SK-N-MC (cell line): ENCODE data around the gene VAV2.

ENCODE experiments used
- DNase-seq: peaks from one replicate; pipeline ENCODE4 v3.0.0-alpha.2; 2011; ENCODE audit warnings: low read depth, low spot score
- H3K27ac ChIP-seq: fragments of 200-600 bp; sonication (generic); 2 replicates; pipeline ENCODE4 v1.5.1; 2016; ENCODE audit warnings: mixed run types
- H3K36me3 ChIP-seq: fragments of 200-600 bp; sonication (generic); 2 replicates; pipeline ENCODE4 v1.6.1; 2017; ENCODE audit warnings: antibody characterized with exemption, low read length, mixed read lengths; ENCODE audit not compliant: insufficient read depth
- H3K4me3 ChIP-seq: fragments of 200-600 bp; sonication (generic); 2 replicates; pipeline ENCODE4 v1.5.1; 2016
- H3K9ac ChIP-seq: fragments of 200-600 bp; sonication (generic); 2 replicates; pipeline ENCODE4 v1.8.0; 2017; ENCODE audit warnings: mixed run types, mixed read lengths; ENCODE audit not compliant: insufficient read length
- H3K9me3 ChIP-seq: fragments of 200-600 bp; sonication (generic); 2 replicates; pipeline ENCODE4 v1.6.1; 2017; ENCODE audit warnings: low read depth, mild to moderate bottlenecking, antibody characterized with exemption, low read length, moderate library complexity, mixed read lengths
- EZH2 ChIP-seq: fragments of 200-600 bp; sonication (generic); IDR thresholded peaks from one replicate; pipeline ENCODE4 v1.6.1; 2017; ENCODE audit warnings: antibody characterized with exemption
- FOXP2 ChIP-seq: optimal IDR thresholded peaks from 2 replicates; pipeline ENCODE3; 2011; ENCODE audit warnings: mild to moderate bottlenecking, moderate library complexity; ENCODE audit not compliant: insufficient read depth; ENCODE audit errors: extremely low read length, control extremely low read depth
- POLR2AphosphoS5 ChIP-seq: IDR thresholded peaks from 2 replicates; pipeline ENCODE4 v1.6.1; 2012; ENCODE audit warnings: mild to moderate bottlenecking, low read depth, low read length, borderline replicate concordance

Gene VAV2

DNA sequence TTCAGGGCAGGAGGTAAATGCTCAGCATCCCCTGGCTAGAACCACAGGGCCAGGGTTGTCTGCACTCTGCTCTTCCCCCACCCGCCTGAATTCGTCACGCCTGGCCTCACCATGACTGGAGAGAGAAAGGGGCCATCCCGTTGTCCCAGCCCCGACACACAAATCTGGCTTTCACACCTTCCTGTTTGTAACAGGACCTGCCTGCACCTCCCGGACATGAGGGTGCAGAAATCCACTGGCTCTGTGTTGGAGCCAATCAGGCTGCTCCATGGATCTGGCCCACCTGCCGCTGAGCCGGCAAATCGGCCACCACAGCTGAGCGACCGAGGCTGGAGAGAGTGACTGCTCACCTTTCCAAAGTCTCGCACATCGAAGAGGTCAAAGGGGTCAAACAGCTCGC lies 53.4 kb downstream of the VAV2 start:
- Histone ChIP-seq H3K36me3 (no peaks in the 10 kb centered on the region), H3K9me3 (no peaks in the 10 kb centered on the region), H3K9ac (no peak overlapping the region), H3K4me3 (no peak overlapping the region), H3K27ac (no peak overlapping the region)
- DNase-seq: no peak
- TF ChIP-seq EZH2 (no peak), FOXP2 (no peak), POLR2AphosphoS5 (no peak)

DNA sequence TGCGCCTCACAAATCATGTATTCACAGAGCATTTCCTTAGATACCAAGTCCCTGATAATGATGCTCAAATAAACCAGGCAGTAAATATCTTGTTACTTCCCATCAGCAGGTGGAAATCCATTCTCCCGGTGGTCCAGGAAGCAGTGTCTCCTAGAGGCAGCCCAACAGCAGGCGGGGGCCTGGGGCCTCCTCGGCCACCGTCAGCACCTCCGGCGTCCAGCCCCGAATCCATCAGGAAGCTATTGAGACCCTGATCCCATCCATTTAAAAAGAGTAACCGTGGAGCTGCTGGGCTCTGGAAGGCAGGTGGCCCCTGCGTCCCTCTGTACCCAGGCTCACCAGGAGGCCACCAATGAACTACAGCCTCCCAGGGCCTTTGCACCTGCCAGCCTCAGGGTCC lies 54.0 kb downstream of the VAV2 start:
- DNase-seq: no peak
- TF ChIP-seq FOXP2 (no peak), POLR2AphosphoS5 (no peak), EZH2 (no peak)
- Histone ChIP-seq H3K9me3 (no peaks in the 10 kb centered on the region), H3K27ac (no peak overlapping the region), H3K9ac (no peak overlapping the region), H3K36me3 (no peaks in the 10 kb centered on the region), H3K4me3 (no peak overlapping the region)

DNA sequence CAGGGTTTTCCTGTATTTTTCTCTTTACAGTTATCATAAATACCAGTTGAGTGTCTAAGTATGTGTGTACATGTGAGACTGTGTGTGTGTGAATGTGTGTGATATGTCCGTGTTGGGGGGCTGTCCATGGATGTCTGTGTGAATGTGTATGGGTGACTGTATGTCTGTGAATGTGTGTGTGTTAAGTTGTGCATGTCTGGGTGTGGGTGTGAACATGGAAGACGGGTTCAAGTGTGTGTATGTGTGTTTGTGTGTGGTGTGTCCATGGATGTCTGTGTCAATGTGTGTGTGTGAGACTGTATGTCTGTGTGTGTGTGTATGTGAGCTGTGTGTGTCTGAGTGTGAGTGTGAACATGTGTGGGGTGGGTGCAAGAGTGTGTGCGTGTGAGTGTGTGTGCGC lies 55.0 kb downstream of the VAV2 start:
- no peak for TF ChIP-seq FOXP2
- Histone ChIP-seq H3K9me3 (no peaks in the 10 kb centered on the region), H3K4me3 (no peak overlapping the region), H3K9ac (no peak overlapping the region), H3K36me3 (no peaks in the 10 kb centered on the region), H3K27ac (no peak overlapping the region)
- DNase-seq: no peak

DNA sequence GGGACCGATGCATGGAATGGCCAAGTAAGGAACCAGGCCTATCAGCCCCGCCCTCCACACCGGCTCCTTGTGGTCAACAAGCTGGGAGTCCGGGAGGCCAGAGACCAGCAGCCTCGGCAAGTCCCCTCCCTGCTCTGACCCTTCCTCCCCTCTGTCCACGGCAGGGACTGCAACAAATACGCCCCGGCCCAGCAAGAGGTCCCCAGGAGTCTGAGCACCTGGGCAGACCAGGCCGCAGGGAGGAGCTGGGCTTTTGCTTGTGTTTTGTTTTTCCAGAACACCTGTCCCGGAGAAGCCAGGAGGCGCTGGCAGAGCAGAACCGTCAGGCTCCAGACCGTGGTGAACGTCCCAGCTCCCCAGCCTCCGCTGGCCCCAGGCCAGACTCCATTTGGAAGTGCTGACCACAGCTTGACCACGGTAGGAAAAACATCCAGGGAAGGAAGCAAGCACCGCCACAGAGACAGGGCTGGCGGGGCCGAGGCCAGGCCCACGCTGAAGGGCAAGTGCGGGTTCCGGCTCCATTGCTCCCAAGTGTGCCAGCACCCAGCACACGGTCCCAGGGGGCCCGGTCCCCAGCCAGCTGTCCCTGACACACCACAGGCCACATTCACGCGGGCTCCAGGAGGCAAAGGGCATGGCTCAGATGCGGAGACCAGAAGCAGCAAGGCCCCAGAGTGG lies 56.7 kb downstream of the VAV2 start:
- H3K36me3 ChIP-seq: no peaks in the 10 kb centered on the region
- no peak for DNase-seq
- no peaks in the 10 kb centered on the region for H3K9me3 ChIP-seq
- no peak overlapping the region for H3K4me3 ChIP-seq
- no peak overlapping the region for H3K9ac ChIP-seq
- TF ChIP-seq POLR2AphosphoS5 (no peak), FOXP2 (no peak), EZH2 (no peak)
- H3K27ac ChIP-seq: no peak overlapping the region

DNA sequence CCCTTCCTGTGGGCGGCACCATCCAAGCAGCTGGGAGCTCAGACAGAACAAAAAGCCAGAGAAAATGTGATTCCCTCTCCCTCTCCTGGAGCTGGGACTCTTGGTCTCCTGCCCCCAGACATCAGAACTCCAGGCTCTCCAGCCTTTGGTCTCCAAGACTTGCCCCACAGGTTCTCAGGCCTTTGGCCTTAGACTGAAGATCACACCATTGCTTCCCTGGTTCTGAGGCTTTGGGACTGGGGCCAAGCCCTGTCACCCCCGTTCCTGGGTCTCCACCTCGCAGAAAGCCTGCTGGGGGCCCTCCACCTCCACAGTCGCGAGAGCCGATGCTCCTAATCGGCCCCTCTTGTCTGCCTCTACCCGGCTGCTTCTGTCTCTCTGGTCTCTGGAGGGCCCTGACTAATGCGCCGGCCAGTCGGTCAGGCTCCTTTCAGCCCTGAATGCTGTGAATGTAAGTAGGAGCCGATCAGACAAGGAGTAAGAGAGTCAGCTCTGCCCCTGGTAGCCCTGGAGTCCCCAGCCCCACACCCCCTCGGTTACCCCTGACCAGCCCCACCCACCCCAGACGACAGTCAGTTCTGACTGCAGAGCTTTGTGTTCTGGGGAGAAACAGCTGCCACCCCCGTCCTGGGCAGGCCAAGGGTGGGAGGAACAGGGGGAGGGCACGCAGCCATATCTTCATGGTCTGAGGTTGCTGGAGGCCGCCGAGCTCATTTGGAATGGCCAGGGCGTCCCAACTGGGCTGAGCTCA lies 57.5 kb downstream of the VAV2 start:
- Histone ChIP-seq H3K4me3 (no peak overlapping the region), H3K9me3 (no peaks in the 10 kb centered on the region), H3K36me3 (no peaks in the 10 kb centered on the region), H3K27ac (no peak overlapping the region), H3K9ac (no peak overlapping the region)
- TF ChIP-seq POLR2AphosphoS5: no peak
- no peak for TF ChIP-seq FOXP2
- TF ChIP-seq EZH2: no peak
- DNase-seq: no peak

DNA sequence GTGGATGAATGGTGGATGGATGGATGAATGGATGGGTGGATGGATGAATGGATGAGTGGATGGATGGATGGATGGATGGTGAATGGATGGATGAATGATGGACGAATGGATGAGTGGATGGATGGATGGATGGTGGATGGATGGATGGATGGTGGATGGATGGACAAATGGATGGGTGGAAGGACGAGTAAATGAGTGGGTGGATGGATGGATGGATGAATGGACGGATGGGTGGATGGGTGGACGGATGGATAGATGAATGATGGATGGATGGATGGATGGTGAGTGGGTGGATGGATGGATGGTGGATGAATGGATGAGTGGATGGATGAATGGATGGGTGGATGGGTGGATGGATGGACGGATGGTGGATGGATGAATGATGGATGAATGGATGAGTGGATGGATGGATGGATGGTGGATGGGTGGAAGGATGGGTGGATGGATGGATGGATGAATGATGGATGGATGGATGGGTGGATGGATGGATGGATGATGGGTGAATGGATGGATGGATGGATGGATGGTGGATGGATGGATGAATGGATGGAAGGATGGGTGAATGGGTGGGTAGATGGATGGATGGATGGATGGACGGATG lies 58.6 kb downstream of the VAV2 start:
- Histone ChIP-seq H3K4me3 (no peak overlapping the region), H3K36me3 (no peaks in the 10 kb centered on the region), H3K9me3 (no peaks in the 10 kb centered on the region), H3K27ac (no peak overlapping the region), H3K9ac (no peak overlapping the region)
- no peak for TF ChIP-seq EZH2
- no peak for TF ChIP-seq FOXP2
- TF ChIP-seq POLR2AphosphoS5: no peak
- no peak for DNase-seq

DNA sequence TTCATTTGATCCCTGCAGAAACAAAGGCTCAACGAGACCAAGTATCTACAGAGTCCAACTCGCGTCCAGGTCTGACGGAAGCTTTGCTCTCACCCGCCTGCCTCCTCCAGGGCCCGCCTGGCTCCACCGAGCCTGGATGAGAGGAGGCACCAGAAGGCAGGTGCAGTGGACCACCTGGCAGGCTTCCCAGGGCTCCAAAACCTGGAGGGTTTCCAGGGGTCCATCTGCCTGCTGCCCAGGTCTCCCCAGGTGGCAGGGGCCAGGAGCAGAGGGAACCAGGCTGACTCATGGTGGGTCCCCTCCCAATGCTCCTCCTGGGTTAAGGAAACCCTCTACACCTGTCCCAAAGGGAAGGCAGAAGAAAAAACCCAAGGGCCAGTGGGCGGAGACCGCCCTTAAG lies 59.5 kb downstream of the VAV2 start:
- no peak overlapping the region for H3K9ac ChIP-seq
- no peak for TF ChIP-seq EZH2
- TF ChIP-seq POLR2AphosphoS5: no peak
- no peak for TF ChIP-seq FOXP2
- no peaks in the 10 kb centered on the region for H3K36me3 ChIP-seq
- no peak for DNase-seq
- no peak overlapping the region for H3K4me3 ChIP-seq
- no peaks in the 10 kb centered on the region for H3K9me3 ChIP-seq
- H3K27ac ChIP-seq: no peak overlapping the region

DNA sequence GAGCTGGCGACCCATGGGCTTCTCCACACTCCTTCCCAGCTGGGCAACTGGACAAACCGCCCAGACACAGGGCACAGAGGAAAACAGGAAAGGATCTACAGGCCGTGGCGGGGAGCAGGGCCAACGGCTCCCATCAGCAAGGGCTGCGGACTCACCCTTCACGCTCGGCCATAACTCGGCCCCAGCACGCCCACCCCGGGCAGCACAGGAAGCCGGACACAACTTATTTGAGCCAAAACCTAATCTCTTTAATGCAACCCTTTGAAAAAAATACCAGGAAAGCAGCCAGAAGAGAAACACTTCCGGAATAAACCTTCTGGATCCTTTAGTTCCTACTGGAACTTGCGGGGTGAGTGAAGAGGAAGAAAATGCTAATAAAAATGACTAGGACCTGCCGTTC lies 59.9 kb downstream of the VAV2 start:
- no peak overlapping the region for H3K9ac ChIP-seq
- H3K27ac ChIP-seq: no peak overlapping the region
- no peaks in the 10 kb centered on the region for H3K36me3 ChIP-seq
- no peak for TF ChIP-seq FOXP2
- TF ChIP-seq POLR2AphosphoS5: no peak
- no peak for TF ChIP-seq EZH2
- H3K9me3 ChIP-seq: no peaks in the 10 kb centered on the region
- no peak overlapping the region for H3K4me3 ChIP-seq
- no peak for DNase-seq
